ENCODE results near the gene TSPAN33. TPM values are rescaled to one million over a fixed set of nuclear protein-coding genes. Genes with fewer than 3 reads are reported as not detected.
A peak's percentile ranks its signal among the peaks of the same experiment; 100 is the strongest.

TSPAN33 gene
- total and polyA plus RNA-seq, 9 of the 15 experiments (the other 6 are each of a cell fraction or from before 2014, with no cell fraction given) = 0.03 to 1.5 (median 0.23) TPM; not detected in 2

DNA sequence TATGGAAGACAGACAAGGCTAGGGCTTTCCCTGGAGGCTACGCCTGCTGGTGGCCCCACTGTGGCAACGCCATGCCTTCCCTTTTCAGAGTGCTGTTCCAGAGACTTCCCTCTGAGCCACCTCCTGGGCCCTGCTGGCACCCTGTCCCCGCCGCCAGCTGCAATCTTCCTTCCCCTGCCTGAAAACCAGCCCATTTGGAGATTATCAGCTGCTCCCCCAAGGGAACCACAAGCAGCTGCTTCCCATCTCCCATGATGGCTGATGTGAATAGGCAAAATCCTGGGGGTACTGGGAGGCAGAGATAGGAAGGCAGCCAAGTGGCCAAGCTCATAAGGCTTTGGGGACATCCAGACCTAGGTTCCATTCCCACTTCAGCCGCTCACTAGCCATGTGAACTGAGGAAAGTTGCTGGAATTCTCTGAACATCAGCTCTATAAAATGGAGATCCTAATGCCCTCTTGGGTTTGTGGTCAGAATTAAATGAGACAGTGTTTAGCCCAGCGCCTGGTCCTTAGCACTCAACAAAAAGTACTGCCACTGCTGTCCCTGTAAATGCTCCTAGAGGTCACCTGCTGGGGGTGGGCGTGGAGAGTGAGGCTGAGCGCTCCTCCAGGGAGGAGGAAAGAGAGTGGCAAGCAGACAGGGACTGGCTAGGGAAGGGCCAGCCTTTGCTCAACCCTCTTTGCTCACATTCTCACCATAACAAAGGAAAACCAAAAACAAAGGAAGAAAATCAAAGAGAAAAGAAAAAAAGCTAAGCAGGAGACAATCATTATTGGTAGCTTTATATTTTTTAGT lies 5.9 kb downstream of the TSPAN33 start (continued):
- peak; percentile 88 for TF ChIP-seq SMARCC2 (IDR thresholded peaks at IDR 0.05; ENCODE audit: low read depth)
- TF ChIP-seq PHTF2 (CRISPR knock-in tag; IDR thresholded peaks at IDR 0.05) = no peak
- TF ChIP-seq ERF (CRISPR knock-in tag; IDR thresholded peaks at IDR 0.05) = peak; percentile 93; the same call in 1 of the 2 replicates
- TF ChIP-seq STAT5A (IDR thresholded peaks at IDR 0.05; ENCODE audit: borderline replicate concordance, low read length) = peak; percentile 86
- TF ChIP-seq ZNF311 (CRISPR knock-in tag; IDR thresholded peaks at IDR 0.05) = peak; percentile 36; the same call in 1 of the 2 replicates
- TF ChIP-seq SLC30A9 (CRISPR knock-in tag; IDR thresholded peaks at IDR 0.05) = no peak
- no peak for TF ChIP-seq EGR1 (conservative IDR thresholded peaks at IDR 0.05)
- no peak for TF ChIP-seq SETDB1 (IDR thresholded peaks at IDR 0.05; ENCODE audit: low read length)
- TF ChIP-seq ETV1 (tag; conservative IDR thresholded peaks at IDR 0.05; ENCODE audit: low read depth) = no peak
- TF ChIP-seq, protein P1, sequence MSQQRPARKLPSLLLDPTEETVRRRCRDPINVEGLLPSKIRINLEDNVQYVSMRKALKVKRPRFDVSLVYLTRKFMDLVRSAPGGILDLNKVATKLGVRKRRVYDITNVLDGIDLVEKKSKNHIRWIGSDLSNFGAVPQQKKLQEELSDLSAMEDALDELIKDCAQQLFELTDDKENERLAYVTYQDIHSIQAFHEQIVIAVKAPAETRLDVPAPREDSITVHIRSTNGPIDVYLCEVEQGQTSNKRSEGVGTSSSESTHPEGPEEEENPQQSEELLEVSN (IDR thresholded peaks at IDR 0.05; ENCODE audit: borderline replicate concordance in 1 of 2, extremely low read depth in 1 of 2, insufficient read depth in 1 of 2, insufficient read length in 1 of 2, low read depth in 1 of 2, low read length in 1 of 2, poor library complexity in 1 of 2, severe bottlenecking in 1 of 2) = no peak
- no peak for TF ChIP-seq PHB (CRISPR knock-in tag; IDR thresholded peaks at IDR 0.05)
- no peak for TF ChIP-seq ZNF224 (CRISPR knock-in tag; IDR thresholded peaks at IDR 0.05)
- no peak for TF ChIP-seq POLR2A (conservative IDR thresholded peaks at IDR 0.05)
- TF ChIP-seq ELF2 (CRISPR knock-in tag; IDR thresholded peaks at IDR 0.05) = no peak
- no peak for TF ChIP-seq ZNF764 (CRISPR knock-in tag; IDR thresholded peaks at IDR 0.05; ENCODE audit: low read depth)
- TF ChIP-seq ZNF140 (CRISPR knock-in tag; IDR thresholded peaks at IDR 0.05) = no peak
- peak; percentile 12; the same call in 1 of the 2 replicates for TF ChIP-seq ZBTB7A (IDR thresholded peaks at IDR 0.05; ENCODE audit: borderline replicate concordance, control insufficient read depth, low read depth, low read length)
- TF ChIP-seq HNRNPLL (IDR thresholded peaks at IDR 0.05; ENCODE audit: low read depth, low read length, poor library complexity, severe bottlenecking) = no peak
- TF ChIP-seq BRF1 (IDR thresholded peaks at IDR 0.05; ENCODE audit: borderline replicate concordance, extremely low read depth, insufficient read length) = no peak
- no peak for TF ChIP-seq L3MBTL2 (IDR thresholded peaks at IDR 0.05)
- peak; percentile 70; the same call in 1 of the 2 replicates for TF ChIP-seq ZNF324 (CRISPR knock-in tag; IDR thresholded peaks at IDR 0.05)
- TF ChIP-seq POLR2AphosphoS5 (IDR thresholded peaks at IDR 0.05; ENCODE audit: control insufficient read depth, insufficient read depth, low read depth, low read length) = peak; percentile 99
- peak; percentile 99 for TF ChIP-seq CBFA2T3 (IDR thresholded peaks at IDR 0.05)
- TF ChIP-seq, protein P2, sequence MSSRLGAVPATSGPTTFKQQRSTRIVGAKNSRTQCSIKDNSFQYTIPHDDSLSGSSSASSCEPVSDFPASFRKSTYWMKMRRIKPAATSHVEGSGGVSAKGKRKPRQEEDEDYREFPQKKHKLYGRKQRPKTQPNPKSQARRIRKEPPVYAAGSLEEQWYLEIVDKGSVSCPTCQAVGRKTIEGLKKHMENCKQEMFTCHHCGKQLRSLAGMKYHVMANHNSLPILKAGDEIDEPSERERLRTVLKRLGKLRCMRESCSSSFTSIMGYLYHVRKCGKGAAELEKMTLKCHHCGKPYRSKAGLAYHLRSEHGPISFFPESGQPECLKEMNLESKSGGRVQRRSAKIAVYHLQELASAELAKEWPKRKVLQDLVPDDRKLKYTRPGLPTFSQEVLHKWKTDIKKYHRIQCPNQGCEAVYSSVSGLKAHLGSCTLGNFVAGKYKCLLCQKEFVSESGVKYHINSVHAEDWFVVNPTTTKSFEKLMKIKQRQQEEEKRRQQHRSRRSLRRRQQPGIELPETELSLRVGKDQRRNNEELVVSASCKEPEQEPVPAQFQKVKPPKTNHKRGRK (tag; IDR thresholded peaks at IDR 0.05) = no peak
- no peak for TF ChIP-seq HNRNPUL1 (IDR thresholded peaks at IDR 0.05; ENCODE audit: low read length)
- no peak for TF ChIP-seq RBM14 (IDR thresholded peaks at IDR 0.05; ENCODE audit: borderline replicate concordance, insufficient read depth, low read depth, low read length)
- no peak for TF ChIP-seq CBX5 (IDR thresholded peaks at IDR 0.05; ENCODE audit: borderline replicate concordance, low read depth)

All from K562 (cell line).